Astrocyte of the spinal cord (primary cell): ENCODE measurements around the gene NECTIN2.
A peak's percentile ranks its signal among the peaks of the same experiment; 100 is the strongest.

Experiments
- DNase-seq: peaks from one replicate; pipeline ENCODE4 v3.0.0; 2011; ENCODE audit warnings: low read depth, low spot score
- H3K4me3 ChIP-seq: 2 replicates; pipeline ENCODE4 v1.5.1; 2011; ENCODE audit warnings: low read depth, mild to moderate bottlenecking, low read length, moderate library complexity
- CTCF ChIP-seq: IDR thresholded peaks from 2 replicates; pipeline ENCODE4 v1.5.1; 2012; ENCODE audit warnings: low read depth, mild to moderate bottlenecking, low read length, inconsistent platforms
- in situ Hi-C: cut with HindIII; loops from 2 replicates; pipeline ENCODE4 v1.10.0; 2017; ENCODE audit warnings: low sequenced_read_pairs

Gene NECTIN2

GRCh38 chr19:44846455-44847143 lies 502 bp downstream of the NECTIN2 start:
- in situ Hi-C loops: no loop called here
- DNase-seq: peak; percentile 19
- no peak for TF ChIP-seq CTCF

GRCh38 chr19:44847144-44848035 lies 1.3 kb downstream of the NECTIN2 start:
- peak; percentile 62 for DNase-seq
- in situ Hi-C loops: no loop called here
- peak overlapping the region; percentile 99 for H3K4me3 ChIP-seq
- TF ChIP-seq CTCF: no peak

More at GRCh38 chr19:44846455-44847143, 502 bp downstream of the NECTIN2 start:
- H3K4me3 ChIP-seq: peak overlapping the region; percentile 99

GRCh38 chr19:44848036-44848811 lies 2.1 kb downstream of the NECTIN2 start:
- H3K4me3 ChIP-seq: peak overlapping the region; percentile 99
- peak; percentile 57 for DNase-seq
- TF ChIP-seq CTCF: no peak
- in situ Hi-C loops: no loop called here

GRCh38 chr19:44848812-44849447 lies 2.8 kb downstream of the NECTIN2 start:
- in situ Hi-C loops: no loop called here
- H3K4me3 ChIP-seq: peak overlapping the region; percentile 99
- no peak for TF ChIP-seq CTCF
- DNase-seq: no peak

- DNase-seq: no peak
- in situ Hi-C loops: no loop called here
- no peak for TF ChIP-seq CTCF
Observed at GRCh38 chr19:44850641-44851109, 4.6 kb downstream of the NECTIN2 start.

GRCh38 chr19:44851427-44851826 lies 5.3 kb downstream of the NECTIN2 start:
- no peak for TF ChIP-seq CTCF
- DNase-seq: no peak
- no peak overlapping the region for H3K4me3 ChIP-seq
- in situ Hi-C loops: no loop called here

More at GRCh38 chr19:44850641-44851109, 4.6 kb downstream of the NECTIN2 start:
- H3K4me3 ChIP-seq: no peak overlapping the region
